Measurements from ENCODE around the gene DPY19L1.
"Not testable (repeated sequence)": the region's sequence is repeated elsewhere in the genome, so short reads cannot be mapped to it uniquely, and the experiment has no call there.

Gene DPY19L1

GRCh38 chr7:34889951-34890350 is 147.3 kb downstream of the DPY19L1 start:
- Histone ChIP-seq H3K27ac (no peak overlapping the region), H3K4me3 (no peak overlapping the region)
- TF ChIP-seq CTCF (IDR thresholded peaks at IDR 0.05) = no peak
- DNase-seq (ENCODE audit: low spot score) = no peak

- Histone ChIP-seq H3K27ac (no peak overlapping the region), H3K4me3 (no peak overlapping the region)
- TF ChIP-seq CTCF (IDR thresholded peaks at IDR 0.05) = no peak
- no peak for DNase-seq (ENCODE audit: low spot score)
Measured at GRCh38 chr7:34886856-34887255, 150.4 kb downstream of the DPY19L1 start.

- H3K27ac ChIP-seq; H3K4me3 ChIP-seq; DNase-seq (ENCODE audit: low spot score): not testable (repeated sequence)
Measured at GRCh38 chr7:34883855-34884254, 153.4 kb downstream of the DPY19L1 start.

- no peak for TF ChIP-seq CTCF (IDR thresholded peaks at IDR 0.05)
- no peak for DNase-seq (ENCODE audit: low spot score)
- H3K27ac ChIP-seq = no peak overlapping the region
- no peak overlapping the region for H3K4me3 ChIP-seq
Measured at GRCh38 chr7:34879871-34880270, 157.4 kb downstream of the DPY19L1 start.

GRCh38 chr7:34878944-34879735 is 158.1 kb downstream of the DPY19L1 start:
- H3K27ac ChIP-seq; DNase-seq (ENCODE audit: low spot score); H3K4me3 ChIP-seq: not testable (repeated sequence)

Data from coronary artery (tissue), 2 donors.